ENCODE data around the gene ITPRID1.
"Not testable (repeated sequence)": the region's sequence is repeated elsewhere in the genome, so short reads cannot be mapped to it uniquely, and the experiment has no call there.

The ITPRID1 gene

GRCh38 chr7:31521336-31522010 is 7.6 kb downstream of the ITPRID1 start:
- in situ Hi-C loops (cut with MboI; ENCODE audit: low sequenced_read_pairs, unreplicated experiment), result no loop called here
- DNase-seq (ENCODE audit: low spot score), result no peak
- TF ChIP-seq, protein P1, sequence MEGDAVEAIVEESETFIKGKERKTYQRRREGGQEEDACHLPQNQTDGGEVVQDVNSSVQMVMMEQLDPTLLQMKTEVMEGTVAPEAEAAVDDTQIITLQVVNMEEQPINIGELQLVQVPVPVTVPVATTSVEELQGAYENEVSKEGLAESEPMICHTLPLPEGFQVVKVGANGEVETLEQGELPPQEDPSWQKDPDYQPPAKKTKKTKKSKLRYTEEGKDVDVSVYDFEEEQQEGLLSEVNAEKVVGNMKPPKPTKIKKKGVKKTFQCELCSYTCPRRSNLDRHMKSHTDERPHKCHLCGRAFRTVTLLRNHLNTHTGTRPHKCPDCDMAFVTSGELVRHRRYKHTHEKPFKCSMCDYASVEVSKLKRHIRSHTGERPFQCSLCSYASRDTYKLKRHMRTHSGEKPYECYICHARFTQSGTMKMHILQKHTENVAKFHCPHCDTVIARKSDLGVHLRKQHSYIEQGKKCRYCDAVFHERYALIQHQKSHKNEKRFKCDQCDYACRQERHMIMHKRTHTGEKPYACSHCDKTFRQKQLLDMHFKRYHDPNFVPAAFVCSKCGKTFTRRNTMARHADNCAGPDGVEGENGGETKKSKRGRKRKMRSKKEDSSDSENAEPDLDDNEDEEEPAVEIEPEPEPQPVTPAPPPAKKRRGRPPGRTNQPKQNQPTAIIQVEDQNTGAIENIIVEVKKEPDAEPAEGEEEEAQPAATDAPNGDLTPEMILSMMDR (IDR thresholded peaks at IDR 0.05; ENCODE audit: borderline replicate concordance, control extremely low read depth, extremely low read depth, insufficient read depth, missing control alignments), result no peak

DNA sequence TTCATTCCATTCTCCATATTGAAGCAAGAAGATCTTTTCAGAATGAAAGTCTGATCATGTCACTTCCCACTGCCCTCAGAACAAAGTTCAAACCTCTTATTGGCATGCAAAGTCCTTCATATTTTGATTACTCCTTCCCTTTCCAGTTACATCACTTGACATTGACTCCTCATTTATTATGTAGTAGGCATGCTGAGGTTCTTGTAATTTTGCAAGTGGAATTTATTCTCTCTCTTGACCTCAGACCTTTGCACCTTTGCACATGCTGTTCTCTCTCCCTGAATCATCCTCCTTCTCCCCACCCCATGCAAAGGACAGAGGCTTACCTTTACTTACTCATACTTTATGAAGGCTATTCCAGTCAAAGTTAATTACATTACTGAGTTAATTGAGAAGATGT is 13.0 kb downstream of the ITPRID1 start:
- no peak for DNase-seq (ENCODE audit: low spot score)
- in situ Hi-C loops (cut with MboI; ENCODE audit: low sequenced_read_pairs, unreplicated experiment), result no loop called here
- TF ChIP-seq, protein P1 (IDR thresholded peaks at IDR 0.05; ENCODE audit: borderline replicate concordance, control extremely low read depth, extremely low read depth, insufficient read depth, missing control alignments), result no peak

DNA sequence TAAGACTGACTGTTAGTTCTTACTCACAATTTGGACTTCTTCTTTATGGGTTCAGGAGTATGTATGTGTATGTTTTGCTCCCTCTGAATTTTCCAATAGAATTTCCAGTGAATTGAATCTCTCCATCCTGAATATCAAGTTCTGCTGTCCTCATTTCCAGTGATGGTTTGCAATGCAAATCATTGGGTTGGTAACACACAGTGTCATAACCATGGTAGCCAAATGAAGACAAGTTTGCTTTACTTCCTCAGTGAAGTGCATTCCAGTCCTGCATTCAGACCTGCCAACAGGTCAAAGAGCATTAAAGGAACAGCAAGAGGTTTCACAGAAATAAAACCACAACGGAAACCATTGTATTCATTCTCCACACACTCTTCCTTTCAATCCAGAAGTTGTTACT is 15.2 kb downstream of the ITPRID1 start:
- DNase-seq (ENCODE audit: low spot score), result no peak
- TF ChIP-seq, protein P1 (IDR thresholded peaks at IDR 0.05; ENCODE audit: borderline replicate concordance, control extremely low read depth, extremely low read depth, insufficient read depth, missing control alignments), result no peak
- in situ Hi-C loops (cut with MboI; ENCODE audit: low sequenced_read_pairs, unreplicated experiment), result no loop called here

GRCh38 chr7:31540651-31541185 is 26.8 kb downstream of the ITPRID1 start:
- in situ Hi-C loops (cut with MboI; ENCODE audit: low sequenced_read_pairs, unreplicated experiment); DNase-seq (ENCODE audit: low spot score): not testable (repeated sequence)

DNA sequence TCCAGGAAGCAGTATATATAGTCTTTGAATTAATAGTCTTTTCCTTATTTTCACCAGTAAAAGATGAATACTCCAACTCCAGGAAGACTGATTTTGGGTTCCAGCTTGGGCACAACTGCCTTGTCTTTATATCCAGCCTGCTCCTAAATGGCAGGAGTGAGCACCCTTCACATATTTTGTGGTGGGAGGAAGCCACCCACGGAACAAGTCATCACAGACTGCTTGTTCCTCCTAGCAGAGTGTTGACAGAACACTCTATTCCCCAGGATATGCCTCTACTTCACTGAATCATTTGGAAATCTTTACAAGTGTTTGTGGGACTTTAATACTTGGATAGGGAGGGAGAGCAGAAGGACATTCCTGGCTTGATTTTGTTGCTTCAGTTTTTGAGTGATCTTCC is 31.7 kb downstream of the ITPRID1 start:
- TF ChIP-seq, protein P1 (IDR thresholded peaks at IDR 0.05; ENCODE audit: borderline replicate concordance, control extremely low read depth, extremely low read depth, insufficient read depth, missing control alignments), result no peak
- in situ Hi-C loops (cut with MboI; ENCODE audit: low sequenced_read_pairs, unreplicated experiment), result no loop called here
- no peak for DNase-seq (ENCODE audit: low spot score)

DNA sequence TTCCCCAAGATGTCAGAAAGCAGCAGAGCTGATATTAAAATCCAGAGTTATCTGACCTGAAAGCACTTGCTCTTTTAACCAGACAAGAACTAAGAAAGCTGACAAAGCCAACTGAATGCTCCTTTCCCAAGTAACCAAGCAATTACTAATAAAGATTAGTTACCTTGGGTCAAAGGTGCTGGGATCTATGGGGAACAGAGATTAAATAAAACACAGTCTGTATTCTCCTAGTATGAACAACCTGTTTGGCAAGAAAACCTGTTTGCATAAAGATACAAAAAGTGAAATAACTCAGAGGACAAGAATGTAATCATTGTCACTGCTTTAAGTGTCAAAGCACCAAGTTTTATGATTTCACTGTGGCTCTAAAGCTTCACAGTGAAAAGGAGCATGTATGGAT is 35.7 kb downstream of the ITPRID1 start:
- TF ChIP-seq, protein P1 (IDR thresholded peaks at IDR 0.05; ENCODE audit: borderline replicate concordance, control extremely low read depth, extremely low read depth, insufficient read depth, missing control alignments), result no peak
- in situ Hi-C loops (cut with MboI; ENCODE audit: low sequenced_read_pairs, unreplicated experiment), result no loop called here
- DNase-seq (ENCODE audit: low spot score), result no peak

GRCh38 chr7:31550432-31550831 is 36.5 kb downstream of the ITPRID1 start:
- in situ Hi-C loops (cut with MboI; ENCODE audit: low sequenced_read_pairs, unreplicated experiment), result no loop called here
- TF ChIP-seq, protein P1 (IDR thresholded peaks at IDR 0.05; ENCODE audit: borderline replicate concordance, control extremely low read depth, extremely low read depth, insufficient read depth, missing control alignments), result no peak
- DNase-seq (ENCODE audit: low spot score), result no peak

All from GM13976 (cell line).